SU-DHL-6 (cell line): Measurements from ENCODE around the gene TJP2.

Source experiments
- H2AFZ ChIP-seq: fragments of 200-600 bp; sonication (generic); 2 replicates; pipeline ENCODE4 v1.6.1; 2014; ENCODE audit warnings: low read depth, mild to moderate bottlenecking, moderate library complexity, mixed read lengths, antibody characterized with exemption, low read length; ENCODE audit not compliant: severe bottlenecking
- H3F3A ChIP-seq: fragments of 200-600 bp; shearing (Covaris generic); 2 replicates; pipeline ENCODE4 v1.6.0; 2016; ENCODE audit warnings: antibody characterized with exemption, mild to moderate bottlenecking; ENCODE audit not compliant: insufficient read depth
- H3K27ac ChIP-seq: fragments of 200-600 bp; sonication (generic); 2 replicates; pipeline ENCODE4 v1.5.1; 2016; ENCODE audit warnings: low read depth, mild to moderate bottlenecking, low read length, moderate library complexity, mixed read lengths
- H3K27me3 ChIP-seq: fragments of 200-600 bp; sonication (generic), shearing (Covaris generic); 2 replicates; pipeline ENCODE4 v1.6.0; 2014; ENCODE audit warnings: mild to moderate bottlenecking, low read length
- H3K36me3 ChIP-seq: fragments of 200-600 bp; sonication (generic); 2 replicates; pipeline ENCODE4 v1.6.1; 2014; ENCODE audit warnings: mild to moderate bottlenecking, low read length, mixed read lengths
- H3K4me2 ChIP-seq: fragments of 300-600, 200-600 bp; shearing (Covaris generic), sonication (generic); 2 replicates; pipeline ENCODE4 v1.6.0; 2014; ENCODE audit warnings: low read length, low read depth, mild to moderate bottlenecking; ENCODE audit not compliant: poor library complexity, severe bottlenecking
- H3K4me3 ChIP-seq: fragments of 200-600 bp; sonication (generic); 2 replicates; pipeline ENCODE4 v1.5.1; 2014; ENCODE audit warnings: antibody characterized with exemption, low read length, mild to moderate bottlenecking, mixed read lengths; ENCODE audit not compliant: insufficient read depth, poor library complexity, severe bottlenecking
- H3K79me2 ChIP-seq: fragments of 200-600 bp; sonication (generic); 2 replicates; pipeline ENCODE4 v1.6.1; 2014; ENCODE audit warnings: mild to moderate bottlenecking, low read length, moderate library complexity; ENCODE audit not compliant: insufficient read depth
- H3K9ac ChIP-seq: fragments of 200-600 bp; sonication (generic); 2 replicates; pipeline ENCODE4 v1.7.0; 2014; ENCODE audit warnings: mild to moderate bottlenecking, low read length
- H3K9me2 ChIP-seq: fragments of 200-600 bp; sonication (generic); replicated peaks from 2 replicates; pipeline ENCODE4 v1.6.1; 2014; ENCODE audit warnings: low read length; ENCODE audit not compliant: insufficient read depth
- H3K9me3 ChIP-seq: fragments of 200-600 bp; sonication (generic); 2 replicates; pipeline ENCODE4 v1.6.1; 2014; ENCODE audit warnings: low read length, mixed read lengths; ENCODE audit not compliant: insufficient read depth
- H4K20me1 ChIP-seq: fragments of 200-600 bp; sonication (generic); 2 replicates; pipeline ENCODE4 v1.6.1; 2014; ENCODE audit warnings: low read depth, mild to moderate bottlenecking, antibody characterized with exemption, low read length, moderate library complexity, mixed read lengths
- EZH2phosphoT487 ChIP-seq: fragments of 200-600 bp; sonication (generic), shearing (Covaris generic); conservative IDR thresholded peaks from 2 replicates; pipeline ENCODE4 v1.6.1; 2018; ENCODE audit warnings: mild to moderate bottlenecking, antibody characterized with exemption, low read length, moderate library complexity, mixed read lengths
- TF ChIP-seq, protein P1 (sequence below): fragments of 200-600 bp; sonication (generic); IDR thresholded peaks from one replicate; pipeline ENCODE4 v1.5.1; 2017; ENCODE audit warnings: antibody characterized with exemption, mild to moderate bottlenecking, low read length, moderate library complexity; ENCODE audit not compliant: insufficient read depth, poor library complexity, severe bottlenecking

Gene TJP2

DNA sequence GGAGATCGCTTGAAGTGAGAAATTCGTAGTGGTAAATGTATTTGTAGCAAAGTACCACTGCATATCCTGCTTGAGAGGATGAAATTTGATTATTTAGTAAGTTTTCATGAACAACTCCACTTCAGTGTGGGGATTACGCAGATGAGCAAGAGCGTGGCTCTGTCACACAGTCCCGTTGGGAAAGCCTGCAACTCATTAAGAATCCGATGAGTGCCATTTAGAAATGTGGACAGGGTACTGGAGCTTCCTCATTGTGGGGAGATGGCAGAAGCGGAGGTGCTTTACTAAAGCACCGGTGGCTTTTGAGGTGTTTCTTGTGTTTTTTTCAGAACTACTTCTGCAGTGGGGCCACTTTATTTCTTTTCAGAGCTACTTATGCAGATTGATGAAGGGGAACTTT lies 1.4 kb downstream of the TJP2 start:
- Histone ChIP-seq H3K9ac (no peak overlapping the region), H3K36me3 (no peaks in the 10 kb centered on the region), H3K27ac (no peak overlapping the region), H3K79me2 (no peaks in the 10 kb centered on the region), H3F3A (no peaks in the 10 kb centered on the region), H2AFZ (no peak overlapping the region), H3K4me2 (peak overlapping the region; percentile 82), H3K9me2 (no peaks in the 10 kb centered on the region), H3K9me3 (no peaks in the 10 kb centered on the region), H3K27me3 (no peaks in the 10 kb centered on the region), H3K4me3 (no peak overlapping the region), H4K20me1 (no peaks in the 10 kb centered on the region)
- TF ChIP-seq EZH2phosphoT487: no peak
- TF ChIP-seq, protein P1, sequence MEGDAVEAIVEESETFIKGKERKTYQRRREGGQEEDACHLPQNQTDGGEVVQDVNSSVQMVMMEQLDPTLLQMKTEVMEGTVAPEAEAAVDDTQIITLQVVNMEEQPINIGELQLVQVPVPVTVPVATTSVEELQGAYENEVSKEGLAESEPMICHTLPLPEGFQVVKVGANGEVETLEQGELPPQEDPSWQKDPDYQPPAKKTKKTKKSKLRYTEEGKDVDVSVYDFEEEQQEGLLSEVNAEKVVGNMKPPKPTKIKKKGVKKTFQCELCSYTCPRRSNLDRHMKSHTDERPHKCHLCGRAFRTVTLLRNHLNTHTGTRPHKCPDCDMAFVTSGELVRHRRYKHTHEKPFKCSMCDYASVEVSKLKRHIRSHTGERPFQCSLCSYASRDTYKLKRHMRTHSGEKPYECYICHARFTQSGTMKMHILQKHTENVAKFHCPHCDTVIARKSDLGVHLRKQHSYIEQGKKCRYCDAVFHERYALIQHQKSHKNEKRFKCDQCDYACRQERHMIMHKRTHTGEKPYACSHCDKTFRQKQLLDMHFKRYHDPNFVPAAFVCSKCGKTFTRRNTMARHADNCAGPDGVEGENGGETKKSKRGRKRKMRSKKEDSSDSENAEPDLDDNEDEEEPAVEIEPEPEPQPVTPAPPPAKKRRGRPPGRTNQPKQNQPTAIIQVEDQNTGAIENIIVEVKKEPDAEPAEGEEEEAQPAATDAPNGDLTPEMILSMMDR: no peak

DNA sequence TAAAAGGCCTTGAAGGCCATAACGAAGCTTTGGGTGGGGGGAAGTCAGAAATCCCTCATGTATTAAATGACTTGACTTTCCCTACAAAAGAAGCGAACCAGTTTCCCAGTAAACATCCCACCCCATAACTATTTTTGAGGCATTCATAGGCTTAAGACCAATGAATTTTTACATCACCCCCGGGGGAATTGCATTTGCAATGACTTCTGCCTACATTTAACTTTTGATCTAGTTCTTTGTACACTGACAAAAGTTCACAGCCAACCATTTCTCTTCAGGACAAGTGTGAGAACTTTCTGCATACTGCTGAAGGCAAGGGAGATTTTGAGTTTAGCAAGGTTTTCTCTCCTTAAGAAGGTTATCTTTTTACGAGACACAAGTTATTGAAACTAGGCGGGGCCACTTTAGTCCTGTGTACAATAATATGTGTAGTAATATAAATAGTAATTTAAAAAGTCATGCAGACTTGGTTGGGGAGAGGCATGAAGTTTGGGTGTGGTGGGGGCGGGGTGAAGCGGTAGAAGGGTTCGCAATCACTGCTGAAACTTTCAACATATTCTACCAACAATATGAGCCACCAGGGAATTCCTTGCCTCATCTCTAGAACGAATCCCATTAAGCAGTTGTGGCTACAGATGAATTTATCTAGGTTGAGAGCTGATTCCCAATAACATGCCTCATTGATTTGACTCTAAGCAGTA lies 2.5 kb downstream of the TJP2 start:
- H2AFZ ChIP-seq: no peak overlapping the region
- no peaks in the 10 kb centered on the region for H3K27me3 ChIP-seq
- no peaks in the 10 kb centered on the region for H4K20me1 ChIP-seq
- H3K9ac ChIP-seq: no peak overlapping the region
- H3K27ac ChIP-seq: no peak overlapping the region
- no peaks in the 10 kb centered on the region for H3K9me2 ChIP-seq
- H3K9me3 ChIP-seq: no peaks in the 10 kb centered on the region
- H3K79me2 ChIP-seq: no peaks in the 10 kb centered on the region
- no peak overlapping the region for H3K4me2 ChIP-seq
- no peaks in the 10 kb centered on the region for H3K36me3 ChIP-seq
- TF ChIP-seq, protein P1: no peak
- no peak for TF ChIP-seq EZH2phosphoT487
- H3F3A ChIP-seq: no peaks in the 10 kb centered on the region
- H3K4me3 ChIP-seq: no peak overlapping the region

DNA sequence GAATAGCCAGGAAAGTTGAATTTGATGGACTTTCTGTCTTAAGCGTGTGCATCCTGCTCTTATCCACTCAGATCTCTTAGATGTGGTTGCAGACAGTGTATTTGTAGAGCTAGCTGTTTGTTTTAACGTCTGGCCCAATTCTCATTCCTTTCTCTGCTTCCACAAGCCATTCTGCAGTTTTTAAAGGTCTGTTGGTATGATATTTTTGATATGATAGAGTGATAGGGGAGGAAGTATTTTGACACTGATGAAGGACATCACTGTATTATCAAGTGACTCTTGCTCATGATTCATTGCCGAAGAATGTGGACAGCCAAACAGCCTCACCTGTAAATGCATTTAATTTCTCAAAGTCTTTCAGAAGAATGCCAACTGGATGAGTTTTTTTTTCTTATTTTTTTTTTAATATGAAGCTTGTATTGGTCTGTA lies 4.5 kb downstream of the TJP2 start:
- Histone ChIP-seq H3K9me3 (no peaks in the 10 kb centered on the region), H3K4me2 (no peak overlapping the region), H3K9ac (no peak overlapping the region), H4K20me1 (no peaks in the 10 kb centered on the region), H3K36me3 (no peaks in the 10 kb centered on the region), H3K79me2 (no peaks in the 10 kb centered on the region), H3K4me3 (no peak overlapping the region), H3F3A (no peaks in the 10 kb centered on the region), H3K27me3 (no peaks in the 10 kb centered on the region), H3K27ac (no peak overlapping the region), H3K9me2 (no peaks in the 10 kb centered on the region), H2AFZ (no peak overlapping the region)
- TF ChIP-seq, protein P1: no peak
- no peak for TF ChIP-seq EZH2phosphoT487
